ENCODE measurements around the gene SH3PXD2B.
A peak's percentile ranks its signal among the peaks of the same experiment; 100 is the strongest.

Gene SH3PXD2B

GRCh38 chr5:172454358-172455086 is at the start of gene SH3PXD2B:
Gene SH3PXD2B (minus strand): TSS chr5:172454525. CDS start chr5:172454352, 173 bp downstream.
- no peak for FAIRE-seq

DNA sequence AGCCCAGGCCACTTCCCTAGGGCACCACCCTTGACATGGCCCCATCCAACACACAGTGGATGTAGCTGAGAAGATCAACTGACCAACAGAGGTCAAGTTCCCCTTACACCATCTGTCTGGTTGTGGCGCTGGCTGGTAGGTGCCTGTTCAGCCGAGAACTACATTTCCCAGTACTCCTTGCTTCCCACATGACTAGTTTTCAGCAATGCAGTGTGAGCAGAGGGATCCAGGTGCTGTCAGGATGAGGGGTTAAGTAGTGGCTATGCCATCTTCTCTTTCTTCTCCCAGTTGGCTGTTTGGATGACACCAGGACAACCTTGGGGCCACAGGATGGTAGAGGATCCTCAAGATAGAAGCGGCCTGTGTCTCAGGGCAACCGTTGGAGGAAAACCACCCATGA is 48.6 kb upstream of the SH3PXD2B start:
- DNase-seq (ENCODE audit: extremely low spot score, insufficient read length, low read depth) (no peak), FAIRE-seq (no peak)

More at GRCh38 chr5:172454358-172455086, at the start of gene SH3PXD2B:
- peak; percentile 28 for DNase-seq (ENCODE audit: extremely low spot score, insufficient read length, low read depth)

GRCh38 chr5:172502410-172502809 is 48.1 kb upstream of the SH3PXD2B start:
- FAIRE-seq (no peak), DNase-seq (ENCODE audit: extremely low spot score, insufficient read length, low read depth) (no peak)

DNA sequence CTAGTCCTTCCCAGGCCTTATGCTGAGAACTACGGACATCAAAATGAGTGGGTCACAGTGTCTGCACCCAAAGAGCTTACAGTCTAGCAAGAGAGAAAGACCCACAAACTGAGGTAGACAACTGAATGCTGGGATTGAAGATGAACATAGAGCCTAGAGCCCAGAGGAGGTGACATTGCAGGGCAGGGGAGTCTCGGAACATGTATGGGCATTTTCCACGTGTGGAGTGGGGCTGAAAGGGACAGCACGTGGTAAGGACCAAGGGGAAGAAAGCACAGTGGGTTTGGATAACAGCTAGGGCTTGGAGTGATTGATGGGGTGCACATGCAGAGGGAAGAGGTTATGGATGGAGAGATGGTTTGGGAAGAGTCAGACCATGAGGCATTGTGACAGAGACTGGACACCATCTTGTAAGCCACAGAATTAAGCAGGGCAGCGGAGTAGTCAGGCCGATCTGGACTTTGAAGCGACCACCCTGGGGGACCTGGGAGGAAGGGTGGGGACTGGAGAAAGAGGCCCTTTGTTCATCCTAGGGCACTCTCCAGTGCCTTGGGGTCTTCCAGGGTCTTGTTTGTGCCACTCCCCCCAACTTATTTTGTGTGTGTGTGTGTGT is 47.5 kb upstream of the SH3PXD2B start:
- FAIRE-seq (no peak), DNase-seq (ENCODE audit: extremely low spot score, insufficient read length, low read depth) (no peak)

DNA sequence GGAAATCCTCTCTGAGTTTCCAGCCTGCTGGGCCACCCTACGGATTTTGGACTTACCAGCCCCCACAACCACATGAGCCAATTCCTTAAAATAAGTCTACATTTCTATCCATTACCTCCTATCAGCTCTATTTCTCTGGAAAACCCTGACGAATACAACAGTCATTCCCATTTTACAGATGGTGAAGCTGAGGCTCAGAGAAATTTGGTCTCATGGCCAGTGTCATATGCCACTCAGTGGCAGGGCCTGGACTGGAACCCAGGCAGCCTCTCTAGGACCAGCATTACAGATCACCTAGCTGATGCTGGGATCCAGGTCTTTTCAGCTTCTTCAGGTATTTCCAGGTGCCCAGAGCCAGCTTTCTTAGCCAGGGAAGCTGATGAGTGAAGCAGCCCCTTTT is 45.0 kb upstream of the SH3PXD2B start:
- DNase-seq (ENCODE audit: extremely low spot score, insufficient read length, low read depth) (no peak), FAIRE-seq (no peak)

- FAIRE-seq (no peak), DNase-seq (ENCODE audit: extremely low spot score, insufficient read length, low read depth) (no peak)
These were observed 44.3 kb upstream of the SH3PXD2B start for GRCh38 chr5:172498431-172499129.

DNA sequence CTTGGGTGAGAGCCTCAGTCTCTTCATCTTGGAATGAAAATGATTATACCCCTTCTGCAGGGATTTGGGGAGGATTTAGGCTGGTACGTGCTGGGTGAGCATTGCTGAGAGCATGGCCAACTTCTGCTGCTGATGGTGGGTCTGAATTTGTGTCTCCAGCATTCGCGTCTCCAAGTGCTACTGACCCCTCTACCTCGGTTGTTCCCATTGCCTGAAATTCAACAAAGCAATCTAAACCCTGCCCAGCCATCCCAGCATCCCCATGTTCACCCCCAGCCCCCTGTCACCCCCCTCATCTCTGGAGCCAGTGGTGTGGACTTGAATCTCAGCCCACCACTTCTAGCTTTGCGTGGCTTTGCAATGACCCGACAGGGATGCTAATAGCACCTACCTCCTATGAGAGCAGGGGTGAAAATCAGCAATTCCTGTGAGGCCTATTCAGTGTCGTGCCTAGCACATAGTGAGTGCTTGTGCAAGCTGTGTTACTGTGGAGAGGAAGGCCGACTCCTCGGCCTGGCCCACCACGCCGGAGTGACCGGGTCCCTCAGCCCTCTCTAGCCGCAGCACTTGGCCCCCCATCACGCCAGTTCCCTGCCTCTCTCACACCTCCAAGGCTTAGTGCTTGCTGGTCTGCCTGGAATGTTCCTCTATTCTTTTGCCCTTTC is 43.4 kb upstream of the SH3PXD2B start:
- DNase-seq (ENCODE audit: extremely low spot score, insufficient read length, low read depth) (no peak), FAIRE-seq (no peak)

DNA sequence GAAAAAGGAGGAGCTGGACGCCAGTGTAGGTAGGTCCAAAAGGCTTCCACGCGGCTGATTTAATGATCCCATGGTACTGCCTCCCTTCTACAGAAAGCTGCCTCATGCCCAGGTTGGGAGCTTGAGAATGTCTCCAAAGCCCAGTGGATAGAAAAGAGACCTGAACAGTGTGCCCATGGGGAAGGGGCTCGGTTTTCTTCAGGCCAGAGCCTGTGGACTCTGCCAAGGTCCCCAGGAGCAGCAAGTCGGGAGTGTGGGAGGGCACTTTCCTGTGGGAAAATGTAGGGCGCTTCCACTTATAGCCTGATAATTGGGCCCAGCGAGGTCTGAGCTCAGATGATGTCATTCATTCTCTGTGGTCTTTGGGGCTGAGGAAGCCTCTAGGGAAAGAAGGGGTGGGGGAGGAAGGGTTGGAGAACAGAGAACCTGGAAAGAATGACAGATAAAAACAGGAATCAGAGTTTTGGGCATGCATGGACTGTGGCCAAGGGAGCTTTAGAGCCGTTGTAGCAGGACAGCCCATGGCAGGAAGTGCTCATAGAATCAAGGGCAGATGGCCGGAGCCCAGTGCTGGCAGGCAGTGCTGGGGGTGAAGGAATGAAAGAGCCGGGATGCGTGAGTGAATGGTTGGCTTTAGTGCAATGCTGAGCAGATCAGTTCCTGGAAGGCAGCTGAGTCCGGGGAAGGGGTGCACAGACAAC is 42.5 kb upstream of the SH3PXD2B start:
- FAIRE-seq (no peak), DNase-seq (ENCODE audit: extremely low spot score, insufficient read length, low read depth) (no peak)

- FAIRE-seq (no peak), DNase-seq (ENCODE audit: extremely low spot score, insufficient read length, low read depth) (no peak)
These were observed 40.5 kb upstream of the SH3PXD2B start for GRCh38 chr5:172494630-172495505.

DNA sequence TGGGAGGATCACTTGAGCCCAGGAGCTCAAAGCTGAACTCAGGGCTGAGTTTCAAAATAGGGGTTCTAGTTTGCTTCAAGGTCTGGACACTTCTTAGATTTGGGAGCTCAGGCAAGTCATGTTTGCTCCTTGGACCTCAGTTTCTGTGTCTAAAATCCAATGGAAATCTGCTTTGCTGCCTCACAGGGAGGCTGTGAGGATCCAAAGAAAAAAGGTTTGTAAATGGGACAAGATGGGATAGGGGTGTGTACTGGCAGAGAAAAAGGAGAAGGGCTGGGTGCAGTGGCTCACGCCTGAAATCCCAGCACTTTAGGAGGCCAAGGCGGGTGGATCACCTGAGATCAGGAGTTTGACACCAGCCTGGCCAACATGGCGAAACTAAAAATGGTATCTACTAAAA is 39.6 kb upstream of the SH3PXD2B start:
- DNase-seq (ENCODE audit: extremely low spot score, insufficient read length, low read depth) (no peak), FAIRE-seq (no peak)

GRCh38 chr5:172493461-172493860 is 39.1 kb upstream of the SH3PXD2B start:
- no peak for FAIRE-seq
- no peak for DNase-seq (ENCODE audit: extremely low spot score, insufficient read length, low read depth)

- FAIRE-seq (no peak), DNase-seq (ENCODE audit: extremely low spot score, insufficient read length, low read depth) (no peak)
These were observed 38.7 kb upstream of the SH3PXD2B start for GRCh38 chr5:172493002-172493401.

- DNase-seq (ENCODE audit: extremely low spot score, insufficient read length, low read depth) (no peak), FAIRE-seq (no peak)
These were observed 37.9 kb upstream of the SH3PXD2B start for GRCh38 chr5:172492097-172492840.

GRCh38 chr5:172491481-172491880 is 37.2 kb upstream of the SH3PXD2B start:
- FAIRE-seq, result no peak
- DNase-seq (ENCODE audit: extremely low spot score, insufficient read length, low read depth), result no peak

DNA sequence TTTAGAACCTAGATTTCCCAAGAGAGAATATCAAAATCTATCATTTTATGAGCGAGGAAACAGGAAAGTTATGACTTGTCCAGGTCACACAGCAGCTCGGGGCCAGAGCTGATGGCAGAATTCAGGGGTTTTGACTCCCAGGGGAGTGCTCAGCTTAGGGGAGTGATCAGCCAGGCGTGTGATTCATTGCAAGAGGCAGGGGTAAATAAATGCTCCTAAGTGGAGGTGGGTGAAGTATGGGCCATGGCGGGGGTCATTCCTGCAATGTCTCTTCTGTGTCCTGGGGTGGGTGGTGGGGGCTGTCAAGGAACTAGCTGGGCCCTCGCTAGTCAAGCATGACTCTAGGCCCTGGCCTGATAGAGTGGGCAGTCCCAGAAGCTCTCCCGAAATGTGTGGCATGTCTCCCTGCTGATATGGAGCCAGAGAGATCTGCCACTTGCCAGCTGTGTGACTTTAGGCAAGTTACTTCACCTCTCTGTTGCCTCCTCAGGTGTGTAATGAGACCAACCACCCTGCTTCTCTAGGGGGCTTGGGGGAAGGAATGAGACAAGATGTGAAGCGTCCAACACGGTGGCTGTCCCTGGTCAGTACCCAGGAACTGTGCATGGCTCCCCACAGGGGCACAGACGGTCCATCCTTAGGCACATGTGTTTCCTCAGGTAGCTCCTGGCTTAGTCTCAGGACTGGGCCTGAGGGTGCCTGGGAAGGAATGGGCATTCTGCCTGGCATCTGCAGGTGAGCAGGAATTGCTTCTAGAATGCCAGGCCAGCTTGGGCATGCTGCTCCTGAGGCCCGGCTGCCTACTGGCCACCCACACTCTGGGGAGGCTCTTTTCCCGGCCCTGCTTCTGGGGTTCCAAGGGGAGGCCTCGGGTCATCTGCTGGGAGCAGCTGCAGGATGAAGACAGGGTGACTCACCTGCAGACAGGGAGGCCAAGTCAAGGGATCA is 36.5 kb upstream of the SH3PXD2B start:
- DNase-seq (ENCODE audit: extremely low spot score, insufficient read length, low read depth), result no peak
- FAIRE-seq, result no peak

- DNase-seq (ENCODE audit: extremely low spot score, insufficient read length, low read depth) (no peak), FAIRE-seq (no peak)
These were observed 33.9 kb upstream of the SH3PXD2B start for GRCh38 chr5:172488221-172488620.

DNA sequence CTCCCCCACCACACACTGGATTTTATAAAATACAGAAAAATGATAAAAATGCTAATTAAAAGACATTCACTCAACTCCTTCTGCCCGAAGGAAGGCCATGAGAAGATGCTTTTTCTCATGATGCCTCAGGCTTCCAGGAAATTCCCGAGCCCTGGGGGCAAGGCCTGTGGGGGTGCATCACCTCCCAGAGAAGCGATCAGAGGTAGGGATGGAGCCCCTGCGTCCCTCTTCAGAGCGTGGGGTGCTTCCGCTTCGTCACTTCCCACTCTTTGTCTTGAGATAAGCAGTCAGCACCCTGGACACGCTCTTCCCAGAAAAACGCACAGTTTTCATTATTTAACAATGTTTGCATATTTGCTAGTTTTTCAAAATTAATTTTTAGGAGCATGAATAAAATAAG is 33.3 kb upstream of the SH3PXD2B start:
- FAIRE-seq, result no peak
- no peak for DNase-seq (ENCODE audit: extremely low spot score, insufficient read length, low read depth)

Data from GM18507 (cell line).